ENCODE measurements around the gene UBQLN4. TPM values are rescaled to one million over a fixed set of nuclear protein-coding genes. Genes with fewer than 3 reads are reported as not detected.

UBQLN4 gene
- total and polyA plus RNA-seq, 9 of the 15 experiments (the other 6 are each of a cell fraction or from before 2014, with no cell fraction given), result 13.5 to 65.5 (median 37.0) TPM

- TF ChIP-seq CTBP1 (IDR thresholded peaks at IDR 0.05; ENCODE audit: borderline replicate concordance) (peak; percentile 36; the same call in 1 of the 2 replicates), USF2 (CRISPR knock-in tag; IDR thresholded peaks at IDR 0.05) (peak; percentile 49; the same call in 1 of the 2 replicates), SIN3A (IDR thresholded peaks at IDR 0.05; ENCODE audit: borderline replicate concordance in 2 of 2, control insufficient read depth in 1 of 2, low read depth in 2 of 2, low read length in 2 of 2) (peak; percentile 45 to 55; a peak in 2 of 4 replicates), DPF2 (IDR thresholded peaks at IDR 0.05) (peak; percentile 11; the same call in 1 of the 2 replicates), CBX3 (IDR thresholded peaks at IDR 0.05; ENCODE audit: borderline replicate concordance in 1 of 2, low read length in 2 of 2) (peak in 1 of 2 experiments; percentile 15; a peak in 1 of 3 replicates), GATAD2A (IDR thresholded peaks at IDR 0.05) (no peak), TAF15 (IDR thresholded peaks at IDR 0.05; ENCODE audit: low read depth, low read length) (no peak), MYNN (IDR thresholded peaks at IDR 0.05) (peak; percentile 53; the same call in 1 of the 2 replicates), MYNN (CRISPR knock-in tag; IDR thresholded peaks at IDR 0.05) (no peak), SMAD3 (CRISPR knock-in tag; conservative IDR thresholded peaks at IDR 0.05) (no peak; the same call in 1 of the 2 replicates), TAF1 (IDR thresholded peaks at IDR 0.05; ENCODE audit: control insufficient read depth, extremely low read depth, insufficient read depth, low read length, severe bottlenecking) (peak; percentile 58), BRD9 (IDR thresholded peaks at IDR 0.05; ENCODE audit: low read depth, partially characterized antibody) (peak; percentile 6), UBTF (IDR thresholded peaks at IDR 0.05; ENCODE audit: borderline replicate concordance in 1 of 2, low read depth in 2 of 2, low read length in 2 of 2) (no peak), VEZF1 (CRISPR knock-in tag; IDR thresholded peaks at IDR 0.05) (peak; percentile 67; the same call in 1 of the 2 replicates), RAD21 (CRISPR knock-in tag; conservative IDR thresholded peaks at IDR 0.05 in 1 of 2, IDR thresholded peaks at IDR 0.05 in 1 of 2) (0 out of 4 replicates have a peak, but pooled peaks of 1 of the 2 experiments have one; percentile 4), DACH1 (IDR thresholded peaks at IDR 0.05; ENCODE audit: partially characterized antibody) (no peak), GATA2 (CRISPR knock-in tag; IDR thresholded peaks at IDR 0.05) (no peak), NFXL1 (CRISPR knock-in tag; IDR thresholded peaks at IDR 0.05) (0 out of 2 replicates have a peak, but pooled peaks have one; percentile 58)
- TF ChIP-seq, protein P1, sequence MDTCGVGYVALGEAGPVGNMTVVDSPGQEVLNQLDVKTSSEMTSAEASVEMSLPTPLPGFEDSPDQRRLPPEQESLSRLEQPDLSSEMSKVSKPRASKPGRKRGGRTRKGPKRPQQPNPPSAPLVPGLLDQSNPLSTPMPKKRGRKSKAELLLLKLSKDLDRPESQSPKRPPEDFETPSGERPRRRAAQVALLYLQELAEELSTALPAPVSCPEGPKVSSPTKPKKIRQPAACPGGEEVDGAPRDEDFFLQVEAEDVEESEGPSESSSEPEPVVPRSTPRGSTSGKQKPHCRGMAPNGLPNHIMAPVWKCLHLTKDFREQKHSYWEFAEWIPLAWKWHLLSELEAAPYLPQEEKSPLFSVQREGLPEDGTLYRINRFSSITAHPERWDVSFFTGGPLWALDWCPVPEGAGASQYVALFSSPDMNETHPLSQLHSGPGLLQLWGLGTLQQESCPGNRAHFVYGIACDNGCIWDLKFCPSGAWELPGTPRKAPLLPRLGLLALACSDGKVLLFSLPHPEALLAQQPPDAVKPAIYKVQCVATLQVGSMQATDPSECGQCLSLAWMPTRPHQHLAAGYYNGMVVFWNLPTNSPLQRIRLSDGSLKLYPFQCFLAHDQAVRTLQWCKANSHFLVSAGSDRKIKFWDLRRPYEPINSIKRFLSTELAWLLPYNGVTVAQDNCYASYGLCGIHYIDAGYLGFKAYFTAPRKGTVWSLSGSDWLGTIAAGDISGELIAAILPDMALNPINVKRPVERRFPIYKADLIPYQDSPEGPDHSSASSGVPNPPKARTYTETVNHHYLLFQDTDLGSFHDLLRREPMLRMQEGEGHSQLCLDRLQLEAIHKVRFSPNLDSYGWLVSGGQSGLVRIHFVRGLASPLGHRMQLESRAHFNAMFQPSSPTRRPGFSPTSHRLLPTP (IDR thresholded peaks at IDR 0.05; ENCODE audit: borderline replicate concordance, extremely low read depth, insufficient read length), result no peak
Observed at GRCh38 chr1:156054500-156055280, 1.1 kb upstream of the UBQLN4 start, which contains the start of gene LAMTOR2 (continued).
